PC-9 (cell line): ENCODE results near the gene WFDC5. TPM values are rescaled to one million over a fixed set of nuclear protein-coding genes. Genes with fewer than 3 reads are reported as not detected.
A peak's percentile ranks its signal among the peaks of the same experiment; 100 is the strongest.

Experiments
- BruUV-seq: library from RNA; stranded (reverse); fragments of 400-500 nt; replicated peaks from 2 replicates; lab custom pipeline; 2021; lab: Mats Ljungman, UMichigan
- CTCF ChIA-PET: fragments of 300-600 bp; sonication (Branson Sonifier 250); formaldehyde crosslinking; loops from one replicate; lab custom pipeline; 2022; ENCODE audit warnings: antibody characterized with exemption; lab: Charles Lee
- POLR2A ChIA-PET: fragments of 300-600 bp; sonication (Branson Sonifier 250); formaldehyde crosslinking; loops from one replicate; lab custom pipeline; 2022; ENCODE audit warnings: antibody characterized with exemption; ENCODE audit not compliant: unreplicated experiment; lab: Charles Lee
- DNase-seq, 2 experiments: peaks; one replicate each; pipeline versions ENCODE4 v3.0.0 to v3.0.0-alpha.2; 2015 to 2022; ENCODE audit warnings: mixed read lengths in 1 of 2
- H2AFZ ChIP-seq: fragments of 200-600 bp; sonication (generic); 2 replicates; pipeline ENCODE4 v1.8.1; 2017; ENCODE audit warnings: antibody characterized with exemption
- H3F3A ChIP-seq: fragments of 200-600 bp; sonication (generic); 2 replicates; pipeline ENCODE4 v1.8.1; 2017; ENCODE audit warnings: antibody characterized with exemption, mild to moderate bottlenecking, low read depth; ENCODE audit not compliant: insufficient read depth
- H3K27ac ChIP-seq: fragments of 200-600 bp; sonication (generic); 2 replicates; pipeline ENCODE4 v1.6.1; 2016; ENCODE audit warnings: mixed run types
- H3K27me3 ChIP-seq: fragments of 200-600 bp; sonication (generic); 2 replicates; pipeline ENCODE4 v1.6.1; 2016; ENCODE audit warnings: low read depth, mixed run types; ENCODE audit not compliant: insufficient read depth
- H3K36me3 ChIP-seq: fragments of 200-600 bp; sonication (generic); 2 replicates; pipeline ENCODE4 v1.6.1; 2016; ENCODE audit warnings: low read depth, mixed run types
- H3K4me1 ChIP-seq: fragments of 200-600 bp; sonication (generic); replicated peaks from 2 replicates; pipeline ENCODE4 v1.6.1; 2016; ENCODE audit warnings: mixed run types; ENCODE audit not compliant: insufficient read depth
- H3K4me2 ChIP-seq: fragments of 200-600 bp; sonication (generic); 2 replicates; pipeline ENCODE4 v1.6.1; 2017; ENCODE audit warnings: mixed run types
- H3K4me3 ChIP-seq: fragments of 200-600 bp; sonication (generic); 2 replicates; pipeline ENCODE4 v1.6.1; 2016; ENCODE audit warnings: mixed run types
- H3K79me2 ChIP-seq: fragments of 200-600 bp; sonication (generic); 2 replicates; pipeline ENCODE4 v1.6.1; 2017; ENCODE audit warnings: low read depth, mixed run types
- H3K9me2 ChIP-seq: fragments of 200-600 bp; sonication (generic); 2 replicates; pipeline ENCODE4 v1.8.1; 2017; ENCODE audit warnings: mild to moderate bottlenecking; ENCODE audit not compliant: insufficient read depth
- H3K9me3 ChIP-seq: fragments of 200-600 bp; sonication (generic); 2 replicates; pipeline ENCODE4 v1.8.1; 2016; ENCODE audit warnings: low read depth; ENCODE audit not compliant: insufficient read depth
- H4K20me1 ChIP-seq: fragments of 200-600 bp; sonication (generic); 2 replicates; pipeline ENCODE4 v1.8.1; 2017; ENCODE audit not compliant: insufficient read depth
- EZH2 ChIP-seq: fragments of 200-600 bp; sonication (generic); IDR thresholded peaks from 2 replicates; pipeline ENCODE4 v1.8.0; 2017; ENCODE audit warnings: antibody characterized with exemption, low read depth
- intact Hi-C: fragments of 100-400 bp; cut with micrococcal nuclease; formaldehyde crosslinking; loops from one replicate; pipeline ENCODE4 v1.10.0; 2022; ENCODE audit not compliant: unreplicated experiment
- total RNA-seq: library from RNA; stranded (reverse); gene quantifications from 2 replicates; pipeline ENCODE4 v1.2.3, GENCODE V29; 2021
- TF ChIP-seq, protein P1 (sequence below): fragments of 200-600 bp; sonication (generic); conservative IDR thresholded peaks from 2 replicates; pipeline ENCODE4 v1.6.1; 2017; ENCODE audit warnings: mixed run types, antibody characterized with exemption, mild to moderate bottlenecking, moderate library complexity

Gene WFDC5
- total RNA-seq, 1 experiment from 2014 or later = not detected

DNA sequence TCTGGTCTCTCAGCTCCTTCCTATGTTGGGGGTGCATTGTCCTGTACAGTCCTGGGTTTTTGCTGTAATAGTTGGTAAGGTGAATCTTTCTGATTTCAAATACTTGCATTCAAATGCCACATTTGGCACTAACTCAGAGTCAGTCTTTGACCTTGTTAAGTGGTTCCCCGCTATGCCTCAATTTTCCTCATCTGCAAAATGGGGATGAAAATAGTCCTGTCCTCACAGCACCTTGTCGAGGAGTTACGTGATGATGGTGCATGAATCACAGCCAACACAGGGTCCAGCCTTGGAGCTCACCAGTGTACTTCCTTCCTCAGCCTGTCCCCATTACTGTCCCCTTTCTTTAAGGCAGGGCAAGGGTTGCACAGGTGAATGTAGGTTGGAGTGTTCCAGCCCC lies 1.1 kb downstream of the WFDC5 start:
- Histone ChIP-seq H3K4me3 (no peak overlapping the region), H3K4me2 (no peak overlapping the region), H3K27me3 (no peaks in the 10 kb centered on the region), H3K27ac (no peak overlapping the region), H3F3A (no peaks in the 10 kb centered on the region), H3K4me1 (no peaks in the 10 kb centered on the region), H3K9me2 (no peaks in the 10 kb centered on the region), H4K20me1 (no peaks in the 10 kb centered on the region), H3K9me3 (no peaks in the 10 kb centered on the region), H3K79me2 (no peaks in the 10 kb centered on the region), H3K36me3 (no peaks in the 10 kb centered on the region), H2AFZ (no peak overlapping the region)
- ChIA-PET CTCF (no interaction called here), POLR2A (interaction anchor here (0.8 kb wide), 1 partner anchor 63 kb away, joined by 3 read pairs; no protein-coding TSS in a partner anchor)
- no peak for DNase-seq
- BruUV-seq = no TSS peak
- intact Hi-C loops = no loop called here
- no peak for TF ChIP-seq EZH2
- TF ChIP-seq, protein P1, sequence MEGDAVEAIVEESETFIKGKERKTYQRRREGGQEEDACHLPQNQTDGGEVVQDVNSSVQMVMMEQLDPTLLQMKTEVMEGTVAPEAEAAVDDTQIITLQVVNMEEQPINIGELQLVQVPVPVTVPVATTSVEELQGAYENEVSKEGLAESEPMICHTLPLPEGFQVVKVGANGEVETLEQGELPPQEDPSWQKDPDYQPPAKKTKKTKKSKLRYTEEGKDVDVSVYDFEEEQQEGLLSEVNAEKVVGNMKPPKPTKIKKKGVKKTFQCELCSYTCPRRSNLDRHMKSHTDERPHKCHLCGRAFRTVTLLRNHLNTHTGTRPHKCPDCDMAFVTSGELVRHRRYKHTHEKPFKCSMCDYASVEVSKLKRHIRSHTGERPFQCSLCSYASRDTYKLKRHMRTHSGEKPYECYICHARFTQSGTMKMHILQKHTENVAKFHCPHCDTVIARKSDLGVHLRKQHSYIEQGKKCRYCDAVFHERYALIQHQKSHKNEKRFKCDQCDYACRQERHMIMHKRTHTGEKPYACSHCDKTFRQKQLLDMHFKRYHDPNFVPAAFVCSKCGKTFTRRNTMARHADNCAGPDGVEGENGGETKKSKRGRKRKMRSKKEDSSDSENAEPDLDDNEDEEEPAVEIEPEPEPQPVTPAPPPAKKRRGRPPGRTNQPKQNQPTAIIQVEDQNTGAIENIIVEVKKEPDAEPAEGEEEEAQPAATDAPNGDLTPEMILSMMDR = no peak

DNA sequence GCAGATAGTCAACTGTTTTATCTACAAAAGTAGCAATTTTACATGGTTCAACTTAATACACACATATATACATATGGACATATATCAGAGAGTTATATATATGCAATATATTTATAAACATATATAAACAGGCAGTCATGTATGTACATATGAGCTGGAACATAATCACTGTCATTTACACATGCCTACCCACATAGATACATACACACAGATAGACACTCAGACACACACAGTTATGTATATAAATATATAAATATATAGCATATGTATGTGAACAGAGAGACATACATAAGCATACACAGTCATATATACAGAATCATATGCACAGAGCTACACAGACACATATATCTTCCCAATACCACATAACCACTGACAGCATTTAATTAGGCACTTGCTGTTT lies 2.2 kb downstream of the WFDC5 start:
- no peak overlapping the region for H3K4me3 ChIP-seq
- no peaks in the 10 kb centered on the region for H3K79me2 ChIP-seq
- no TSS peak for BruUV-seq
- H3K4me1 ChIP-seq = no peaks in the 10 kb centered on the region
- H3F3A ChIP-seq = no peaks in the 10 kb centered on the region
- DNase-seq = no peak
- H3K27ac ChIP-seq = no peak overlapping the region
- H3K27me3 ChIP-seq = no peaks in the 10 kb centered on the region
- TF ChIP-seq, protein P1 = no peak
- no peak for TF ChIP-seq EZH2
- ChIA-PET CTCF (interaction anchor here (0.6 kb wide), 2 partner anchors 59 to 358 kb away, joined by 3 to 17 read pairs; no protein-coding TSS in a partner anchor), POLR2A (interaction anchor here (0.5 kb wide), 1 partner anchor 21 kb away, joined by 4 read pairs; no protein-coding TSS in a partner anchor)
- no peak overlapping the region for H3K4me2 ChIP-seq
- intact Hi-C loops = no loop called here
- no peaks in the 10 kb centered on the region for H4K20me1 ChIP-seq
- H3K9me3 ChIP-seq = no peaks in the 10 kb centered on the region
- H2AFZ ChIP-seq = no peak overlapping the region
- no peaks in the 10 kb centered on the region for H3K36me3 ChIP-seq
- H3K9me2 ChIP-seq = no peaks in the 10 kb centered on the region

DNA sequence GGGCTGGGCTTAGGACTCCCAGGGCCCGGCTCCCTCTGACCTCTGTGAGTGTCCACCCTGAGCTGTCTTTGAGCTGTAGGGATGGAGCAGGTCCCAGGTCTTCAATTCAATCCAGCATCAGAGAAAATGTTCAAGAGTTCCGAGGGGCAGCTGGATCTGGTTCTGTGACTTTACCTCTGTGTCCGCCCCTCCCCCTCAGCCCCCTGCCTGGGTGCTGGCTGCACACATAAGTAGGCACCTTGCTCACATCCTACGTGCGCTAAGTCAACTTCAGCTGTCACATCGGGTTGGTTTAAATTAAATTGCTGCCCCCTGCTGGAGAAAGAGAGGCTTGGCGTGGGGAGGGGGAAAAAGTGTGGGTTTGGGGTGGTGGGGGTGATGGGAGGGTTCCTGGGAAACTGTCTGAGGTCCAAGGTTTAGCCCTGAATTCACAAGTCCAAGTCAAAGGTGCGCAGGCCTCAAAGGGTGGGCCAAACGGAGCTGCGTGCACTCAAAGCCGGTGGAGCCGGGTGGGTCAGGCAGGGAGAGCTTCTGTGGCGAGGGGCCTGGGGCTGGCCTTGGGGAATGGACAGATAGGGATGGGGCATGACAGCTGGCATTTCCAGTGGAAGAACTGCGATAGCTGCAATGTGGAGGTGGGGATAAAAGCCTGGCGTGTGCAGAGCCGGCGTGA lies 3.0 kb downstream of the WFDC5 start:
- ChIA-PET POLR2A (interaction anchor here (0.7 kb wide), 1 partner anchor 68 kb away, joined by 5 read pairs; no protein-coding TSS in a partner anchor), CTCF (interaction anchor here (0.6 to 1.2 kb wide), 7 partner anchors 16 to 87 kb away, joined by 3 to 17 read pairs (median 4); no protein-coding TSS in a partner anchor)
- Histone ChIP-seq H3K27me3 (no peaks in the 10 kb centered on the region), H3K4me2 (no peak overlapping the region), H3K9me2 (no peaks in the 10 kb centered on the region), H4K20me1 (no peaks in the 10 kb centered on the region), H3K36me3 (no peaks in the 10 kb centered on the region), H3K4me1 (no peaks in the 10 kb centered on the region), H3K9me3 (no peaks in the 10 kb centered on the region), H3K4me3 (no peak overlapping the region), H3F3A (no peaks in the 10 kb centered on the region), H2AFZ (no peak overlapping the region), H3K27ac (no peak overlapping the region), H3K79me2 (no peaks in the 10 kb centered on the region)
- no TSS peak for BruUV-seq
- intact Hi-C loops = no loop called here
- TF ChIP-seq, protein P1 = peak; percentile 77
- TF ChIP-seq EZH2 = no peak
- no peak for DNase-seq
